ENCODE measurements around the gene TOMT.

DNA sequence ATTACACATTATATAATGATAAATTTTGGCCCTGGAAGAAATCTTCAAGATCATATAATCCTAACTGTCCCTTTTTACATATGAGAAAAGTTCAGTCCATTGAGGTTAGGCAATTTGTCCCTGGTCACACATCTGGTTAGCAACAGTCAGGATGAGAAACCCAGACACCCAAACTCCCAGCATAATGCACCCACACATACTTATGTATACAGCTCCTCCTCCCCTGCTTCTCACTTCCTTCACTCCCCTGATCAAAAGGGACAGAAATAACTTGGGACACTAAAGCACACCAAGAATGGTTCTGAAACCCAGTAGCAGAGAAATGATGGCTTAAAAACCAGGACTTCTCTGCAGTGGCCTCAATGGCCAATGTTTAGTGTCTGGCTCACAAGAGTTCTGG, 36.5 kb upstream of the TOMT start:
- TF ChIP-seq FOSL2 (IDR thresholded peaks at IDR 0.05) (no peak), FOSL2 (CRISPR knock-in tag; IDR thresholded peaks at IDR 0.05) (no peak), EP300 (IDR thresholded peaks at IDR 0.05) (no peak), POLR2A (IDR thresholded peaks at IDR 0.05; ENCODE audit: low read length) (no peak), JUN (IDR thresholded peaks at IDR 0.05) (no peak), HOXA7 (CRISPR knock-in tag; IDR thresholded peaks at IDR 0.05) (no peak), MAZ (IDR thresholded peaks at IDR 0.05; ENCODE audit: borderline replicate concordance, low read depth, low read length) (no peak), RCOR1 (IDR thresholded peaks at IDR 0.05; ENCODE audit: low read depth, low read length) (no peak), JUNB (IDR thresholded peaks at IDR 0.05) (no peak), SMC3 (IDR thresholded peaks at IDR 0.05) (no peak), KDM1A (IDR thresholded peaks at IDR 0.05; ENCODE audit: low read depth) (no peak)
- TF ChIP-seq, protein P1, sequence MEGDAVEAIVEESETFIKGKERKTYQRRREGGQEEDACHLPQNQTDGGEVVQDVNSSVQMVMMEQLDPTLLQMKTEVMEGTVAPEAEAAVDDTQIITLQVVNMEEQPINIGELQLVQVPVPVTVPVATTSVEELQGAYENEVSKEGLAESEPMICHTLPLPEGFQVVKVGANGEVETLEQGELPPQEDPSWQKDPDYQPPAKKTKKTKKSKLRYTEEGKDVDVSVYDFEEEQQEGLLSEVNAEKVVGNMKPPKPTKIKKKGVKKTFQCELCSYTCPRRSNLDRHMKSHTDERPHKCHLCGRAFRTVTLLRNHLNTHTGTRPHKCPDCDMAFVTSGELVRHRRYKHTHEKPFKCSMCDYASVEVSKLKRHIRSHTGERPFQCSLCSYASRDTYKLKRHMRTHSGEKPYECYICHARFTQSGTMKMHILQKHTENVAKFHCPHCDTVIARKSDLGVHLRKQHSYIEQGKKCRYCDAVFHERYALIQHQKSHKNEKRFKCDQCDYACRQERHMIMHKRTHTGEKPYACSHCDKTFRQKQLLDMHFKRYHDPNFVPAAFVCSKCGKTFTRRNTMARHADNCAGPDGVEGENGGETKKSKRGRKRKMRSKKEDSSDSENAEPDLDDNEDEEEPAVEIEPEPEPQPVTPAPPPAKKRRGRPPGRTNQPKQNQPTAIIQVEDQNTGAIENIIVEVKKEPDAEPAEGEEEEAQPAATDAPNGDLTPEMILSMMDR (IDR thresholded peaks at IDR 0.05): no peak
- TF ChIP-seq, protein P2, sequence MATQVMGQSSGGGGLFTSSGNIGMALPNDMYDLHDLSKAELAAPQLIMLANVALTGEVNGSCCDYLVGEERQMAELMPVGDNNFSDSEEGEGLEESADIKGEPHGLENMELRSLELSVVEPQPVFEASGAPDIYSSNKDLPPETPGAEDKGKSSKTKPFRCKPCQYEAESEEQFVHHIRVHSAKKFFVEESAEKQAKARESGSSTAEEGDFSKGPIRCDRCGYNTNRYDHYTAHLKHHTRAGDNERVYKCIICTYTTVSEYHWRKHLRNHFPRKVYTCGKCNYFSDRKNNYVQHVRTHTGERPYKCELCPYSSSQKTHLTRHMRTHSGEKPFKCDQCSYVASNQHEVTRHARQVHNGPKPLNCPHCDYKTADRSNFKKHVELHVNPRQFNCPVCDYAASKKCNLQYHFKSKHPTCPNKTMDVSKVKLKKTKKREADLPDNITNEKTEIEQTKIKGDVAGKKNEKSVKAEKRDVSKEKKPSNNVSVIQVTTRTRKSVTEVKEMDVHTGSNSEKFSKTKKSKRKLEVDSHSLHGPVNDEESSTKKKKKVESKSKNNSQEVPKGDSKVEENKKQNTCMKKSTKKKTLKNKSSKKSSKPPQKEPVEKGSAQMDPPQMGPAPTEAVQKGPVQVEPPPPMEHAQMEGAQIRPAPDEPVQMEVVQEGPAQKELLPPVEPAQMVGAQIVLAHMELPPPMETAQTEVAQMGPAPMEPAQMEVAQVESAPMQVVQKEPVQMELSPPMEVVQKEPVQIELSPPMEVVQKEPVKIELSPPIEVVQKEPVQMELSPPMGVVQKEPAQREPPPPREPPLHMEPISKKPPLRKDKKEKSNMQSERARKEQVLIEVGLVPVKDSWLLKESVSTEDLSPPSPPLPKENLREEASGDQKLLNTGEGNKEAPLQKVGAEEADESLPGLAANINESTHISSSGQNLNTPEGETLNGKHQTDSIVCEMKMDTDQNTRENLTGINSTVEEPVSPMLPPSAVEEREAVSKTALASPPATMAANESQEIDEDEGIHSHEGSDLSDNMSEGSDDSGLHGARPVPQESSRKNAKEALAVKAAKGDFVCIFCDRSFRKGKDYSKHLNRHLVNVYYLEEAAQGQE (IDR thresholded peaks at IDR 0.05): no peak
